Progenitor cell of endocrine pancreas (in vitro differentiated cells): ENCODE results near the gene DNM3. TPM values are rescaled to one million over a fixed set of nuclear protein-coding genes. Genes with fewer than 3 reads are reported as not detected.

ENCODE experiments used
- DNase-seq: peaks from one replicate; pipeline ENCODE4 v3.0.0; 2021; ENCODE audit warnings: low spot score; ENCODE audit not compliant: unreplicated experiment
- H3K27ac Mint-ChIP-seq: 2 replicates; pipeline ENCODE4 v1.8.0; 2021; ENCODE audit warnings: mild to moderate bottlenecking, moderate library complexity, mixed read lengths
- H3K27me3 Mint-ChIP-seq: 2 replicates; pipeline ENCODE4 v1.8.0; 2021; ENCODE audit warnings: mixed read lengths
- H3K36me3 Mint-ChIP-seq: 2 replicates; pipeline ENCODE4 v1.8.0; 2022; ENCODE audit warnings: mixed read lengths; ENCODE audit not compliant: insufficient read depth
- H3K4me1 Mint-ChIP-seq: 2 replicates; pipeline ENCODE4 v1.8.0; 2021; ENCODE audit warnings: low read depth, mixed read lengths
- H3K4me3 Mint-ChIP-seq: 2 replicates; pipeline ENCODE4 v1.8.0; 2021; ENCODE audit warnings: low read depth, mild to moderate bottlenecking, moderate library complexity, mixed read lengths
- H3K9me3 Mint-ChIP-seq: 2 replicates; pipeline ENCODE4 v1.8.0; 2021; ENCODE audit warnings: low read depth, mixed read lengths
- total RNA-seq: library from RNA; stranded (reverse); gene quantifications from 2 replicates; pipeline ENCODE4 v1.2.1, GENCODE V29; 2021
- TF ChIP-seq, protein P1 (sequence below): fragments of 200-600 bp; sonication (generic); IDR thresholded peaks from one replicate; pipeline ENCODE4 v1.5.0; 2021; ENCODE audit warnings: antibody characterized with exemption, mild to moderate bottlenecking; ENCODE audit not compliant: unreplicated experiment

Gene DNM3
- total RNA-seq, 1 donor from 2014 or later: 0.48 TPM

GRCh38 chr1:172450524-172450885 lies 609.2 kb downstream of the DNM3 start:
- TF ChIP-seq, protein P1, sequence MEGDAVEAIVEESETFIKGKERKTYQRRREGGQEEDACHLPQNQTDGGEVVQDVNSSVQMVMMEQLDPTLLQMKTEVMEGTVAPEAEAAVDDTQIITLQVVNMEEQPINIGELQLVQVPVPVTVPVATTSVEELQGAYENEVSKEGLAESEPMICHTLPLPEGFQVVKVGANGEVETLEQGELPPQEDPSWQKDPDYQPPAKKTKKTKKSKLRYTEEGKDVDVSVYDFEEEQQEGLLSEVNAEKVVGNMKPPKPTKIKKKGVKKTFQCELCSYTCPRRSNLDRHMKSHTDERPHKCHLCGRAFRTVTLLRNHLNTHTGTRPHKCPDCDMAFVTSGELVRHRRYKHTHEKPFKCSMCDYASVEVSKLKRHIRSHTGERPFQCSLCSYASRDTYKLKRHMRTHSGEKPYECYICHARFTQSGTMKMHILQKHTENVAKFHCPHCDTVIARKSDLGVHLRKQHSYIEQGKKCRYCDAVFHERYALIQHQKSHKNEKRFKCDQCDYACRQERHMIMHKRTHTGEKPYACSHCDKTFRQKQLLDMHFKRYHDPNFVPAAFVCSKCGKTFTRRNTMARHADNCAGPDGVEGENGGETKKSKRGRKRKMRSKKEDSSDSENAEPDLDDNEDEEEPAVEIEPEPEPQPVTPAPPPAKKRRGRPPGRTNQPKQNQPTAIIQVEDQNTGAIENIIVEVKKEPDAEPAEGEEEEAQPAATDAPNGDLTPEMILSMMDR: no peak
- H3K9me3 Mint-ChIP-seq: no peaks in the 10 kb centered on the region
- H3K36me3 Mint-ChIP-seq: no peaks in the 10 kb centered on the region
- no peak overlapping the region for H3K4me3 Mint-ChIP-seq
- H3K27me3 Mint-ChIP-seq: peaks cover 17% of the 10 kb centered on the region
- DNase-seq: no peak
- peaks cover 34% of the 10 kb centered on the region for H3K4me1 Mint-ChIP-seq
- H3K27ac Mint-ChIP-seq: peak overlapping the region; percentile 46

GRCh38 chr1:172451002-172451443 lies 609.7 kb downstream of the DNM3 start:
- peak overlapping the region; percentile 12 for H3K4me3 Mint-ChIP-seq
- H3K4me1 Mint-ChIP-seq: peaks cover 34% of the 10 kb centered on the region
- H3K27me3 Mint-ChIP-seq: peaks cover 19% of the 10 kb centered on the region
- no peaks in the 10 kb centered on the region for H3K9me3 Mint-ChIP-seq
- H3K36me3 Mint-ChIP-seq: no peaks in the 10 kb centered on the region
- DNase-seq: no peak
- TF ChIP-seq, protein P1: no peak
- peak overlapping the region; percentile 87 for H3K27ac Mint-ChIP-seq

GRCh38 chr1:172452536-172453152 lies 611.3 kb downstream of the DNM3 start:
- DNase-seq: no peak
- peaks cover 32% of the 10 kb centered on the region for H3K4me1 Mint-ChIP-seq
- TF ChIP-seq, protein P1: no peak
- no peaks in the 10 kb centered on the region for H3K36me3 Mint-ChIP-seq
- peak overlapping the region; percentile 9 for H3K27ac Mint-ChIP-seq
- peaks cover 28% of the 10 kb centered on the region for H3K27me3 Mint-ChIP-seq
- no peak overlapping the region for H3K4me3 Mint-ChIP-seq
- no peaks in the 10 kb centered on the region for H3K9me3 Mint-ChIP-seq

DNA sequence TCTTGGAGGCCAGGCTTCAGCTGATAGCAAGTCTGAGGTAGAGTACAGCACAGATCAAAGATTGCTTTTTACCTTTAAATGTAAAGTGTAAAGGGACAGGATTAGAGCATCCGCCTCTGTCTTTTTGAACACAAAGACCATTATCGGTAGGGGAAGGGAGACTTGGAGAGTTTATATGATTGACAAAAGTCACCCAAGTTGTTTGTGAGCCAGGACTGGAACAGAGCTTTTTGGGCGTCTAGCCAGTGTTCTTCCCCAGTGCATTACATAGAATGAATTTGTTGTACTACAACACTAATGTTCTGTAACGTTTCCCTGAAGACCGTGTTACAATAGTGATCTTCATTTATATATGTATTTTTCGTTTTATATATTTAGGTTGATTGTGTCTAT lies 611.9 kb downstream of the DNM3 start:
- Mint-ChIP-seq H3K27me3 (peaks cover 28% of the 10 kb centered on the region), H3K4me1 (peaks cover 30% of the 10 kb centered on the region), H3K4me3 (no peak overlapping the region), H3K36me3 (no peaks in the 10 kb centered on the region), H3K27ac (no peak overlapping the region), H3K9me3 (no peaks in the 10 kb centered on the region)
- DNase-seq: no peak
- TF ChIP-seq, protein P1: no peak

- Mint-ChIP-seq H3K4me1 (peaks cover 30% of the 10 kb centered on the region), H3K27ac (no peak overlapping the region), H3K4me3 (no peak overlapping the region), H3K36me3 (no peaks in the 10 kb centered on the region), H3K27me3 (peaks cover 28% of the 10 kb centered on the region), H3K9me3 (no peaks in the 10 kb centered on the region)
- no peak for DNase-seq
- TF ChIP-seq, protein P1: no peak
Observed at GRCh38 chr1:172453607-172454006, 612.3 kb downstream of the DNM3 start.
